PC-9 (cell line): ENCODE results near the gene DRC3. TPM values are rescaled to one million over a fixed set of nuclear protein-coding genes. Genes with fewer than 3 reads are reported as not detected.

Source experiments
- BruUV-seq: library from RNA; stranded (reverse); fragments of 400-500 nt; replicated peaks from 2 replicates; lab custom pipeline; 2021; lab: Mats Ljungman, UMichigan
- CTCF ChIA-PET: fragments of 300-600 bp; sonication (Branson Sonifier 250); formaldehyde crosslinking; loops from one replicate; lab custom pipeline; 2022; ENCODE audit warnings: antibody characterized with exemption; lab: Charles Lee
- POLR2A ChIA-PET: fragments of 300-600 bp; sonication (Branson Sonifier 250); formaldehyde crosslinking; loops from one replicate; lab custom pipeline; 2022; ENCODE audit warnings: antibody characterized with exemption; ENCODE audit not compliant: unreplicated experiment; lab: Charles Lee
- DNase-seq, 2 experiments: peaks; one replicate each; pipeline versions ENCODE4 v3.0.0 to v3.0.0-alpha.2; 2015 to 2022; ENCODE audit warnings: mixed read lengths in 1 of 2
- H2AFZ ChIP-seq: fragments of 200-600 bp; sonication (generic); 2 replicates; pipeline ENCODE4 v1.8.1; 2017; ENCODE audit warnings: antibody characterized with exemption
- H3F3A ChIP-seq: fragments of 200-600 bp; sonication (generic); 2 replicates; pipeline ENCODE4 v1.8.1; 2017; ENCODE audit warnings: antibody characterized with exemption, mild to moderate bottlenecking, low read depth; ENCODE audit not compliant: insufficient read depth
- H3K27ac ChIP-seq: fragments of 200-600 bp; sonication (generic); 2 replicates; pipeline ENCODE4 v1.6.1; 2016; ENCODE audit warnings: mixed run types
- H3K27me3 ChIP-seq: fragments of 200-600 bp; sonication (generic); 2 replicates; pipeline ENCODE4 v1.6.1; 2016; ENCODE audit warnings: low read depth, mixed run types; ENCODE audit not compliant: insufficient read depth
- H3K36me3 ChIP-seq: fragments of 200-600 bp; sonication (generic); 2 replicates; pipeline ENCODE4 v1.6.1; 2016; ENCODE audit warnings: low read depth, mixed run types
- H3K4me1 ChIP-seq: fragments of 200-600 bp; sonication (generic); replicated peaks from 2 replicates; pipeline ENCODE4 v1.6.1; 2016; ENCODE audit warnings: mixed run types; ENCODE audit not compliant: insufficient read depth
- H3K4me2 ChIP-seq: fragments of 200-600 bp; sonication (generic); 2 replicates; pipeline ENCODE4 v1.6.1; 2017; ENCODE audit warnings: mixed run types
- H3K4me3 ChIP-seq: fragments of 200-600 bp; sonication (generic); 2 replicates; pipeline ENCODE4 v1.6.1; 2016; ENCODE audit warnings: mixed run types
- H3K79me2 ChIP-seq: fragments of 200-600 bp; sonication (generic); 2 replicates; pipeline ENCODE4 v1.6.1; 2017; ENCODE audit warnings: low read depth, mixed run types
- H3K9me2 ChIP-seq: fragments of 200-600 bp; sonication (generic); 2 replicates; pipeline ENCODE4 v1.8.1; 2017; ENCODE audit warnings: mild to moderate bottlenecking; ENCODE audit not compliant: insufficient read depth
- H3K9me3 ChIP-seq: fragments of 200-600 bp; sonication (generic); 2 replicates; pipeline ENCODE4 v1.8.1; 2016; ENCODE audit warnings: low read depth; ENCODE audit not compliant: insufficient read depth
- H4K20me1 ChIP-seq: fragments of 200-600 bp; sonication (generic); 2 replicates; pipeline ENCODE4 v1.8.1; 2017; ENCODE audit not compliant: insufficient read depth
- EZH2 ChIP-seq: fragments of 200-600 bp; sonication (generic); IDR thresholded peaks from 2 replicates; pipeline ENCODE4 v1.8.0; 2017; ENCODE audit warnings: antibody characterized with exemption, low read depth
- intact Hi-C: fragments of 100-400 bp; cut with micrococcal nuclease; formaldehyde crosslinking; loops from one replicate; pipeline ENCODE4 v1.10.0; 2022; ENCODE audit not compliant: unreplicated experiment
- total RNA-seq: library from RNA; stranded (reverse); gene quantifications from 2 replicates; pipeline ENCODE4 v1.2.3, GENCODE V29; 2021
- TF ChIP-seq, protein P1 (sequence below): fragments of 200-600 bp; sonication (generic); conservative IDR thresholded peaks from 2 replicates; pipeline ENCODE4 v1.6.1; 2017; ENCODE audit warnings: mixed run types, antibody characterized with exemption, mild to moderate bottlenecking, moderate library complexity

The DRC3 gene
- total RNA-seq, 1 experiment from 2014 or later: 15.2 TPM

DNA sequence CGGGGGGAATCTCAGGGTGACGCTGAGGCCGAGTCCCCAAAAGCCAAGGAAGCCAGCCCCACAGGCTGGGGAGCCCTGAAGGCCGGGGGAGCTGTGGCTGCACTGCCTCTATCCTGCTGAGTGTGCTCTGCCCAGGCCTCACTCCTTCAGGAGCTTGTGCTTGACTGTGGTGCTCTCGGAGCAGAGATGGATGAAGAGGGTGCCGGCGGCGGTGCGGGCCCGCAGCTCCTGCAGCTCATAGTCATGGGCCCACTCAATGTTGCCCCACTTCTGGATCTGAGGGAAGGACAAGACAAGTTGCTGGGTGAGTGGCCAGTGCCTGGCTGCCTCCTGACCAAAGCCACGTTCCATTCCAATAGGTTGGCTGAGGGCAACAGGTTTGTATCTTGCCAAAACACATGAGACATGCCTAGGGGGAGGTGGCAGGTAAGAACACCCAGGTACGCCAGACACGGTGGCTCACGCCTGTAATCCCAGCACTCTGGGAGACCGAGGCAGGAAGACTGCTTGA, 45.8 kb downstream of the DRC3 start:
- no peaks in the 10 kb centered on the region for H3K4me1 ChIP-seq
- H3F3A ChIP-seq: no peaks in the 10 kb centered on the region; the same call in 1 of the 2 replicates
- no peak overlapping the region for H3K27ac ChIP-seq
- no TSS peak for BruUV-seq
- no peaks in the 10 kb centered on the region for H4K20me1 ChIP-seq
- no peaks in the 10 kb centered on the region for H3K9me3 ChIP-seq
- DNase-seq: no peak
- TF ChIP-seq EZH2: no peak
- TF ChIP-seq, protein P1, sequence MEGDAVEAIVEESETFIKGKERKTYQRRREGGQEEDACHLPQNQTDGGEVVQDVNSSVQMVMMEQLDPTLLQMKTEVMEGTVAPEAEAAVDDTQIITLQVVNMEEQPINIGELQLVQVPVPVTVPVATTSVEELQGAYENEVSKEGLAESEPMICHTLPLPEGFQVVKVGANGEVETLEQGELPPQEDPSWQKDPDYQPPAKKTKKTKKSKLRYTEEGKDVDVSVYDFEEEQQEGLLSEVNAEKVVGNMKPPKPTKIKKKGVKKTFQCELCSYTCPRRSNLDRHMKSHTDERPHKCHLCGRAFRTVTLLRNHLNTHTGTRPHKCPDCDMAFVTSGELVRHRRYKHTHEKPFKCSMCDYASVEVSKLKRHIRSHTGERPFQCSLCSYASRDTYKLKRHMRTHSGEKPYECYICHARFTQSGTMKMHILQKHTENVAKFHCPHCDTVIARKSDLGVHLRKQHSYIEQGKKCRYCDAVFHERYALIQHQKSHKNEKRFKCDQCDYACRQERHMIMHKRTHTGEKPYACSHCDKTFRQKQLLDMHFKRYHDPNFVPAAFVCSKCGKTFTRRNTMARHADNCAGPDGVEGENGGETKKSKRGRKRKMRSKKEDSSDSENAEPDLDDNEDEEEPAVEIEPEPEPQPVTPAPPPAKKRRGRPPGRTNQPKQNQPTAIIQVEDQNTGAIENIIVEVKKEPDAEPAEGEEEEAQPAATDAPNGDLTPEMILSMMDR: no peak
- H2AFZ ChIP-seq: no peak overlapping the region
- no peaks in the 10 kb centered on the region for H3K79me2 ChIP-seq
- H3K4me3 ChIP-seq: no peak overlapping the region
- CTCF ChIA-PET: no interaction called here
- intact Hi-C loops: no loop called here
- no peak overlapping the region for H3K4me2 ChIP-seq
- H3K9me2 ChIP-seq: no peaks in the 10 kb centered on the region
- no peaks in the 10 kb centered on the region for H3K27me3 ChIP-seq
- POLR2A ChIA-PET: no interaction called here
- H3K36me3 ChIP-seq: no peaks in the 10 kb centered on the region

DNA sequence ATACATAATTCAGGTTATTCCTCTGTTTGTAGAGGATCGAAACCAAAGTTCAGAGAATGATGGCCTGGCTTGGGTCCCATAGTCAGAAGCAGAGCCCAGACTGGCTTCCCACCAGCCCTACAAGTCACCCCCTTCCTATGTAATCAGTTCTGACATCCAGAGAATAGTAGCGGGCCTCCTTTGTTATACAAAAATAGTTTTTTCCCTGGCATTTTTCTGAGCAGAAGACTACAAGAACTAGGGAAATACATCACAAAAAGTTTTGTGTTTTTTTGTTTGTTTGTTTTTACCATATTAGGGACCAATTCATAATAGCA, 47.1 kb downstream of the DRC3 start:
- Histone ChIP-seq H2AFZ (no peak overlapping the region), H3K79me2 (no peaks in the 10 kb centered on the region), H3K36me3 (no peaks in the 10 kb centered on the region), H3K27me3 (no peaks in the 10 kb centered on the region), H4K20me1 (no peaks in the 10 kb centered on the region), H3K4me2 (no peak overlapping the region), H3K27ac (no peak overlapping the region), H3K9me2 (no peaks in the 10 kb centered on the region), H3K9me3 (no peaks in the 10 kb centered on the region), H3K4me3 (no peak overlapping the region), H3K4me1 (no peaks in the 10 kb centered on the region), H3F3A (no peaks in the 10 kb centered on the region; the same call in 1 of the 2 replicates)
- DNase-seq: no peak
- CTCF ChIA-PET: no interaction called here
- no TSS peak for BruUV-seq
- intact Hi-C loops: no loop called here
- POLR2A ChIA-PET: no interaction called here
- TF ChIP-seq, protein P1: no peak
- TF ChIP-seq EZH2: no peak

DNA sequence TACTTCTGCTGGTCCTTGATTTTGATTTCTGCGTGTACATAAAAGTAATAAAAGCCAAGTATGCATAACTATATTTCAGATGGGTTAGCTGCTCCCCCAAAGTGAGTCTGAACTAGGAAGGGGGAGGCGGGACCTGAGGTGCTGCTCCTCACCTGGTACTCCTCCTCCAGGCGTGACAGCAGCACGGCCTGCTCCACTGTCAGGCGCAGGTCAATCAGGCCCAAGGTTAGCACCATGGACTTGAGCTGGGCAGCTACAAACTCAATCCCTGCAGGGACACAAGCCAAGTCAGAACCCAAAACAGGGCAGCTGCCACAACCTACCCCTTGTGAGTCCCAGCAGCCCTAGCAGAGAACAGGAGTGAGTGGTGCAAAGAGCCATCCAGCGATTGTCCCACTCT, 48.3 kb downstream of the DRC3 start:
- H3K9me2 ChIP-seq: no peaks in the 10 kb centered on the region
- DNase-seq: no peak
- peaks cover 10% of the 10 kb centered on the region for H3K4me1 ChIP-seq
- BruUV-seq: no TSS peak
- no peaks in the 10 kb centered on the region for H4K20me1 ChIP-seq
- ChIA-PET CTCF (no interaction called here), POLR2A (no interaction called here)
- H3K9me3 ChIP-seq: no peaks in the 10 kb centered on the region
- no peaks in the 10 kb centered on the region for H3K36me3 ChIP-seq
- no peaks in the 10 kb centered on the region for H3K27me3 ChIP-seq
- H3K4me3 ChIP-seq: no peak overlapping the region
- H3K4me2 ChIP-seq: no peak overlapping the region
- TF ChIP-seq, protein P1: no peak
- no peak for TF ChIP-seq EZH2
- intact Hi-C loops: no loop called here
- peaks cover 3% of the 10 kb centered on the region for H3F3A ChIP-seq
- H3K27ac ChIP-seq: no peak overlapping the region
- no peaks in the 10 kb centered on the region for H3K79me2 ChIP-seq
- no peak overlapping the region for H2AFZ ChIP-seq
